ENCODE measurements around the gene ANTXR1.

DNA sequence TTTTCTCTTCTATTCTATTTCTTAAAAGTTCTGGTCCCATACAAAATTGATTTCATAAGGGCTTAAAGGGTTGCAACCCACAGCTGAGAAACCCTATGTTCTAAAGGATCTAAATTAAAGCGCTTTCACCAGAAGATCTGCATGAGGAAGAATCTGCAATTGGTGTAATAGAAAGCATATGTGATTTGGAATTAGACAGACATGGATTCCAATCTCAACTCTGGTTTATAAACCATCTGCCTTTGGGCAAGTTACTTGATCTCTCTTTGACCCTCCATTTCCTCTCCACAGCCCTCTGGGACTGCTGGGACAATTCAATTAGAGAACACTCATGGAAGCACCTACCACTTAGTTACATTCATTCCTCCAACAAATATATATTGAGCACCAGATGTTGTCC lies 178.7 kb downstream of the ANTXR1 start:
- TF ChIP-seq HOXB6 (CRISPR knock-in tag; IDR thresholded peaks at IDR 0.05; ENCODE audit: borderline replicate concordance), result no peak
- no peak for TF ChIP-seq TEAD1 (CRISPR knock-in tag; IDR thresholded peaks at IDR 0.05)
- TF ChIP-seq, protein P1, sequence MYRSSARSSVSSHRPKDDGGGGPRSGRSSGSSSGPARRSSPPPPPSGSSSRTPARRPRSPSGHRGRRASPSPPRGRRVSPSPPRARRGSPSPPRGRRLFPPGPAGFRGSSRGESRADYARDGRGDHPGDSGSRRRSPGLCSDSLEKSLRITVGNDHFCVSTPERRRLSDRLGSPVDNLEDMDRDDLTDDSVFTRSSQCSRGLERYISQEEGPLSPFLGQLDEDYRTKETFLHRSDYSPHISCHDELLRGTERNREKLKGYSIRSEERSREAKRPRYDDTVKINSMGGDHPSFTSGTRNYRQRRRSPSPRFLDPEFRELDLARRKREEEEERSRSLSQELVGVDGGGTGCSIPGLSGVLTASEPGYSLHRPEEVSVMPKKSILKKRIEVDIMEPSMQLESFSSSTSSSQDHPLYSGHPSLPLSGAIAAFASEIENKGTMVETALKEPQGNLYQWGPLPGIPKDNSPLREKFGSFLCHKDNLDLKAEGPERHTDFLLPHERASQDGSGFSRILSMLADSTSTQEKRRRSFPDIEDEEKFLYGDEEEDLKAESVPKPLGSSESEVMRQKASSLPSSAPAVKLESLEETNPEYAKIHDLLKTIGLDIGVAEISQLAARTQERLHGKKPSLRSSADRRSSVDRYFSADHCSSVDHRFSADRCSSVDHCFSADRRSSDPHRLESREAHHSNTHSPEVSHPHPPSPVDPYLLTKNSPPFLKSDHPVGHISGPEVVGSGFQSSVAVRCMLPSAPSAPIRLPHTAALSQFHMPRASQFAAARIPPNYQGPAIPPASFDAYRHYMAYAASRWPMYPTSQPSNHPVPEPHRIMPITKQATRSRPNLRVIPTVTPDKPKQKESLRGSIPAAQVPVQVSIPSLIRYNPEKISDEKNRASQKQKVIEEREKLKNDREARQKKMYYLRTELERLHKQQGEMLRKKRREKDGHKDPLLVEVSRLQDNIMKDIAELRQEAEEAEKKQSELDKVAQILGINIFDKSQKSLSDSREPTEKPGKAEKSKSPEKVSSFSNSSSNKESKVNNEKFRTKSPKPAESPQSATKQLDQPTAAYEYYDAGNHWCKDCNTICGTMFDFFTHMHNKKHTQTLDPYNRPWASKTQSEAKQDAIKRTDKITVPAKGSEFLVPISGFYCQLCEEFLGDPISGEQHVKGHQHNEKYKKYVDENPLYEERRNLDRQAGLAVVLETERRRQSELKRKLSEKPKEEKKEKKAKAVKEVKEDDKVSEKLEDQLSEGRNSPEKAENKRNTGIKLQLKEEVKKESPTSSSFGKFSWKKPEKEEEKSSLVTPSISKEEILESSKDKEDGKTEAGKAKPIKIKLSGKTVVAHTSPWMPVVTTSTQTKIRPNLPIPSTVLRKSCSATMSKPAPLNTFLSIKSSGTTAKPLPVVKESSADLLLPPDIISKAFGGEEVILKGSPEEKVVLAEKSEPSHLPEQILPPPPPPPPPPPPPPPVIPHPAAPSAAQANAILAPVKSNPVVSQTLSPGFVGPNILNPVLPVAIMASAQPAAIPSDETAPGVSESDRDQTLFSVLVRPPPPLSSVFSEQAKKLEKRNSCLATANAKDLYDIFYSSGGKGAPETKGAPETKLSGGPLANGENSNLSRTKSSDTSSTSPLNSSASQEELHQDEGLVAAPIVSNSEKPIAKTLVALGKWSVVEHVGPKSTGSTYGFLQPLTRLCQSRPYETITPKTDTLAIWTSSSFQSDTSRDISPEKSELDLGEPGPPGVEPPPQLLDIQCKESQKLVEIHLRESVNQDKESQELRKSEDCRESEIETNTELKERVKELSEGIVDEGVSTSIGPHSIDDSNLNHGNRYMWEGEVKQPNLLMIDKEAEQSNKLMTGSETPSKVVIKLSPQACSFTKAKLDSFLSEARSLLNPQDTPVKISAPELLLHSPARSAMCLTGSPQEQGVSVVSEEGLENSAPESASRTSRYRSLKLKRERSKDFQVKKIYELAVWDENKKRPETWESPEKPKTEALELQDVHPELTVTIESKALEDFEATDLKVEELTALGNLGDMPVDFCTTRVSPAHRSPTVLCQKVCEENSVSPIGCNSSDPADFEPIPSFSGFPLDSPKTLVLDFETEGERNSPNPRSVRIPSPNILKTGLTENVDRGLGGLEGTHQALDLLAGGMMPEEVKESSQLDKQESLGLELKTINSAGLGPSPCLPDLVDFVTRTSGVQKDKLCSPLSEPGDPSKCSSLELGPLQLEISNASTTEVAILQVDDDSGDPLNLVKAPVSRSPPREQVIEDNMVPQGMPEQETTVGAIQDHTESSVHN (IDR thresholded peaks at IDR 0.05; ENCODE audit: borderline replicate concordance in 1 of 2, low read depth in 1 of 2), result no peak
- no peak for TF ChIP-seq RCOR1 (IDR thresholded peaks at IDR 0.05; ENCODE audit: borderline replicate concordance in 1 of 2, low read depth in 2 of 2, low read length in 2 of 2)
- TF ChIP-seq CBFB (CRISPR knock-in tag; IDR thresholded peaks at IDR 0.05), result no peak
- TF ChIP-seq, protein P2, sequence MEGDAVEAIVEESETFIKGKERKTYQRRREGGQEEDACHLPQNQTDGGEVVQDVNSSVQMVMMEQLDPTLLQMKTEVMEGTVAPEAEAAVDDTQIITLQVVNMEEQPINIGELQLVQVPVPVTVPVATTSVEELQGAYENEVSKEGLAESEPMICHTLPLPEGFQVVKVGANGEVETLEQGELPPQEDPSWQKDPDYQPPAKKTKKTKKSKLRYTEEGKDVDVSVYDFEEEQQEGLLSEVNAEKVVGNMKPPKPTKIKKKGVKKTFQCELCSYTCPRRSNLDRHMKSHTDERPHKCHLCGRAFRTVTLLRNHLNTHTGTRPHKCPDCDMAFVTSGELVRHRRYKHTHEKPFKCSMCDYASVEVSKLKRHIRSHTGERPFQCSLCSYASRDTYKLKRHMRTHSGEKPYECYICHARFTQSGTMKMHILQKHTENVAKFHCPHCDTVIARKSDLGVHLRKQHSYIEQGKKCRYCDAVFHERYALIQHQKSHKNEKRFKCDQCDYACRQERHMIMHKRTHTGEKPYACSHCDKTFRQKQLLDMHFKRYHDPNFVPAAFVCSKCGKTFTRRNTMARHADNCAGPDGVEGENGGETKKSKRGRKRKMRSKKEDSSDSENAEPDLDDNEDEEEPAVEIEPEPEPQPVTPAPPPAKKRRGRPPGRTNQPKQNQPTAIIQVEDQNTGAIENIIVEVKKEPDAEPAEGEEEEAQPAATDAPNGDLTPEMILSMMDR (IDR thresholded peaks at IDR 0.05 in 2 of 3, conservative IDR thresholded peaks at IDR 0.05 in 1 of 3; ENCODE audit: insufficient read depth in 2 of 3, low read depth in 1 of 3, low read length in 3 of 3), result no peak
- TF ChIP-seq ZFX (CRISPR knock-in tag; IDR thresholded peaks at IDR 0.05), result no peak
- TF ChIP-seq GTF2A2 (tag; IDR thresholded peaks at IDR 0.05), result no peak
- TF ChIP-seq POLR2AphosphoS5 (IDR thresholded peaks at IDR 0.05; ENCODE audit: control insufficient read depth, insufficient read depth, low read depth, low read length), result no peak
- TF ChIP-seq, protein P3, sequence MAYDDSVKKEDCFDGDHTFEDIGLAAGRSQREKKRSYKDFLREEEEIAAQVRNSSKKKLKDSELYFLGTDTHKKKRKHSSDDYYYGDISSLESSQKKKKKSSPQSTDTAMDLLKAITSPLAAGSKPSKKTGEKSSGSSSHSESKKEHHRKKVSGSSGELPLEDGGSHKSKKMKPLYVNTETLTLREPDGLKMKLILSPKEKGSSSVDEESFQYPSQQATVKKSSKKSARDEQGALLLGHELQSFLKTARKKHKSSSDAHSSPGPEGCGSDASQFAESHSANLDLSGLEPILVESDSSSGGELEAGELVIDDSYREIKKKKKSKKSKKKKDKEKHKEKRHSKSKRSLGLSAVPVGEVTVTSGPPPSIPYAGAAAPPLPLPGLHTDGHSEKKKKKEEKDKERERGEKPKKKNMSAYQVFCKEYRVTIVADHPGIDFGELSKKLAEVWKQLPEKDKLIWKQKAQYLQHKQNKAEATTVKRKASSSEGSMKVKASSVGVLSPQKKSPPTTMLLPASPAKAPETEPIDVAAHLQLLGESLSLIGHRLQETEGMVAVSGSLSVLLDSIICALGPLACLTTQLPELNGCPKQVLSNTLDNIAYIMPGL (CRISPR knock-in tag; IDR thresholded peaks at IDR 0.05), result no peak
